DND-41 (cell line): Measurements from ENCODE around the gene PROK2.

Source experiments
- ATAC-seq: fragments of 200-7000 bp; cut with Tn5 transposase; 3 replicates; pipeline ENCODE4 v1.9.1; 2021; ENCODE audit warnings: low read depth; ENCODE audit not compliant: insufficient read depth
- DNase-seq: peaks from one replicate; pipeline ENCODE4 v3.0.0-alpha.2; 2020
- H2AFZ ChIP-seq: 2 replicates; pipeline ENCODE4 v1.6.0; 2012; ENCODE audit warnings: low read depth, low read length
- H3K27ac ChIP-seq: 2 replicates; pipeline ENCODE4 v1.5.1; 2012; ENCODE audit warnings: low read length, inconsistent platforms
- H3K27me3 ChIP-seq: fragments of 200-600 bp; sonication (generic); 2 replicates; pipeline ENCODE4 v1.6.0; 2012; ENCODE audit warnings: low read length, mild to moderate bottlenecking, inconsistent platforms; ENCODE audit not compliant: insufficient read depth, poor library complexity
- H3K36me3 ChIP-seq: 2 replicates; pipeline ENCODE4 v1.5.1; 2012; ENCODE audit warnings: low read length, inconsistent platforms; ENCODE audit not compliant: insufficient read depth
- H3K4me1 ChIP-seq: 2 replicates; pipeline ENCODE4 v1.5.1; 2012; ENCODE audit warnings: mild to moderate bottlenecking, low read length; ENCODE audit not compliant: insufficient read depth
- H3K4me2 ChIP-seq: 2 replicates; pipeline ENCODE4 v1.6.0; 2012; ENCODE audit warnings: mild to moderate bottlenecking, moderate library complexity, low read length, inconsistent platforms; ENCODE audit not compliant: insufficient read depth
- H3K4me3 ChIP-seq, 2 experiments: fragments of 200-600 bp in 1 of 2; shearing (Covaris generic) in 1 of 2; 2 replicates each; pipeline ENCODE4 v1.5.1; 2012 to 2016; ENCODE audit warnings: inconsistent platforms in 2 of 2, low read length in 2 of 2, mild to moderate bottlenecking in 2 of 2, low read depth in 1 of 2, moderate library complexity in 1 of 2
- H3K79me2 ChIP-seq: 2 replicates; pipeline ENCODE4 v1.6.0; 2012; ENCODE audit warnings: low read length, inconsistent platforms; ENCODE audit not compliant: insufficient read depth
- H3K9ac ChIP-seq: 2 replicates; pipeline ENCODE4 v1.6.0; 2012; ENCODE audit warnings: low read depth, mild to moderate bottlenecking, inconsistent platforms, low read length, moderate library complexity
- H3K9me3 ChIP-seq: 2 replicates; pipeline ENCODE4 v1.5.1; 2012; ENCODE audit warnings: low read length, moderate library complexity, mild to moderate bottlenecking, inconsistent platforms; ENCODE audit not compliant: insufficient read depth, severe bottlenecking
- H4K20me1 ChIP-seq: 2 replicates; pipeline ENCODE4 v1.6.0; 2012; ENCODE audit warnings: low read length; ENCODE audit not compliant: insufficient read depth
- CTCF ChIP-seq: IDR thresholded peaks from 2 replicates; pipeline ENCODE4 v1.5.1; 2012; ENCODE audit warnings: borderline replicate concordance, low read length, moderate library complexity, mild to moderate bottlenecking; ENCODE audit not compliant: poor library complexity, severe bottlenecking; ENCODE audit errors: extremely low read depth
- EZH2 ChIP-seq: IDR thresholded peaks from 3 replicates; pipeline ENCODE4 v1.6.1; 2012; ENCODE audit warnings: borderline replicate concordance, low read depth, mild to moderate bottlenecking, moderate library complexity, low read length, inconsistent platforms; ENCODE audit not compliant: severe bottlenecking

PROK2 gene

GRCh38 chr3:71759401-71759800 is 25.5 kb downstream of the PROK2 start:
- no peaks in the 10 kb centered on the region for H3K79me2 ChIP-seq
- H3K4me3 ChIP-seq, result no peak overlapping the region
- DNase-seq (no peak), ATAC-seq (no peak)
- H3K4me1 ChIP-seq, result no peaks in the 10 kb centered on the region
- TF ChIP-seq CTCF (no peak), EZH2 (no peak)
- H4K20me1 ChIP-seq, result no peaks in the 10 kb centered on the region
- no peak overlapping the region for H3K9ac ChIP-seq
- no peaks in the 10 kb centered on the region for H3K36me3 ChIP-seq
- no peak overlapping the region for H2AFZ ChIP-seq
- H3K27me3 ChIP-seq, result peaks cover 3% of the 10 kb centered on the region
- no peak overlapping the region for H3K27ac ChIP-seq
- H3K9me3 ChIP-seq, result no peaks in the 10 kb centered on the region
- no peak overlapping the region for H3K4me2 ChIP-seq

GRCh38 chr3:71758091-71758490 is 26.9 kb downstream of the PROK2 start:
- no peaks in the 10 kb centered on the region for H4K20me1 ChIP-seq
- no peak overlapping the region for H3K4me3 ChIP-seq
- H3K4me2 ChIP-seq, result no peak overlapping the region
- TF ChIP-seq CTCF (no peak), EZH2 (no peak)
- peaks cover 3% of the 10 kb centered on the region for H3K27me3 ChIP-seq
- H3K4me1 ChIP-seq, result no peaks in the 10 kb centered on the region
- DNase-seq, result no peak
- no peaks in the 10 kb centered on the region for H3K36me3 ChIP-seq
- no peaks in the 10 kb centered on the region for H3K79me2 ChIP-seq
- no peaks in the 10 kb centered on the region for H3K9me3 ChIP-seq
- H3K9ac ChIP-seq, result no peak overlapping the region
- ATAC-seq, result no peak
- no peak overlapping the region for H2AFZ ChIP-seq
- H3K27ac ChIP-seq, result no peak overlapping the region

GRCh38 chr3:71754610-71755253 is 30.2 kb downstream of the PROK2 start:
- Histone ChIP-seq H3K9ac (no peak overlapping the region), H3K27ac (no peak overlapping the region), H3K4me1 (no peaks in the 10 kb centered on the region), H2AFZ (no peak overlapping the region), H3K79me2 (no peaks in the 10 kb centered on the region), H3K27me3 (peaks cover 6% of the 10 kb centered on the region), H3K4me2 (no peak overlapping the region), H3K4me3 (no peak overlapping the region), H3K9me3 (no peaks in the 10 kb centered on the region), H3K36me3 (no peaks in the 10 kb centered on the region), H4K20me1 (no peaks in the 10 kb centered on the region)
- TF ChIP-seq CTCF (no peak), EZH2 (no peak)
- no peak for ATAC-seq
- no peak for DNase-seq
